Body of pancreas (tissue), 4 donors: ENCODE results near the gene NPHS2. TPM values are rescaled to one million over a fixed set of nuclear protein-coding genes. Genes with fewer than 3 reads are reported as not detected.
A peak's percentile ranks its signal among the peaks of the same experiment; 100 is the strongest.

Source experiments
- ATAC-seq: fragments of 150-250 bp; one replicate; pipeline ENCODE4 v1.9.1; 2016
- DNase-seq, 4 donors: peaks; one replicate each; pipeline ENCODE4 v3.0.0-alpha.2; 2019
- H3K27ac ChIP-seq, 4 donors: fragments of 200-600 bp; sonication (generic); 1 replicate in 3 of 4; 2 replicates in 1 of 4; pipeline versions ENCODE4 v1.5.1 to v1.6.1; 2016 to 2019; ENCODE audit warnings: mild to moderate bottlenecking in 1 of 4, mixed read lengths in 1 of 4, moderate library complexity in 1 of 4
- H3K27me3 ChIP-seq, 2 donors: fragments of 200-600 bp; sonication (generic); one replicate each; pipeline ENCODE4 v1.6.0; 2016; ENCODE audit warnings: mild to moderate bottlenecking in 1 of 2
- H3K36me3 ChIP-seq, 2 donors: fragments of 200-600 bp; sonication (generic); replicated peaks in 1 of 2; 2 replicates each; pipeline ENCODE4 v1.5.1; 2016; ENCODE audit warnings: low read depth in 2 of 2; ENCODE audit not compliant: insufficient read depth in 1 of 2
- H3K4me1 ChIP-seq: fragments of 200-600 bp; sonication (generic); one replicate; pipeline ENCODE4 v1.6.0; 2016
- H3K4me3 ChIP-seq, 2 donors: fragments of 200-600 bp; sonication (generic); 1 replicate in 1 of 2; 2 replicates in 1 of 2; pipeline ENCODE4 v1.5.1; 2016 to 2019
- H3K9me3 ChIP-seq, 3 donors: fragments of 200-600 bp; sonication (generic); 1 replicate in 2 of 3; 2 replicates in 1 of 3; pipeline ENCODE4 v1.5.1; 2016
- POLR2A ChIP-seq, 3 donors: fragments of 450-650 bp; IDR thresholded peaks; one replicate each; pipeline ENCODE4 v1.6.1; 2016; ENCODE audit warnings: antibody characterized with exemption in 3 of 3, mild to moderate bottlenecking in 2 of 3
- WGBS, 2 donors: methylation state at CpG; one replicate each; pipeline ENCODE4 v1.1.5; 2017; 5-methylcytosine and 5-hydroxymethylcytosine counted together
- intact Hi-C: fragments of 100-400 bp; cut with DNase I; formaldehyde crosslinking; loops from one replicate; pipeline ENCODE4 v1.15.1; 2023
- total RNA-seq, 2 donors: library from RNA; depleted of rRNA; stranded (reverse); fragments of >200 nt; gene quantifications; one replicate each; pipeline ENCODE4 v1.1.0, GENCODE V29; 2016
- TF ChIP-seq, protein P1 (sequence below), 7 experiments: fragments of 450-650 bp in 4 of 7; fragments of 200-600 bp in 3 of 7; sonication (generic) in 3 of 7; IDR thresholded peaks; one replicate each; pipeline ENCODE4 v1.5.1; 2016 to 2019; ENCODE audit warnings: antibody characterized with exemption in 7 of 7

The NPHS2 gene
- total RNA-seq, 2 donors from 2014 or later: not detected

GRCh38 chr1:179548666-179549367 lies 26.9 kb downstream of the NPHS2 start:
- no peaks in the 10 kb centered on the region for H3K27me3 ChIP-seq
- intact Hi-C loops: no loop called here
- H3K4me1 ChIP-seq: peaks cover 5% of the 10 kb centered on the region
- TF ChIP-seq POLR2A (IDR thresholded peaks at IDR 0.05): no peak
- TF ChIP-seq, protein P1, sequence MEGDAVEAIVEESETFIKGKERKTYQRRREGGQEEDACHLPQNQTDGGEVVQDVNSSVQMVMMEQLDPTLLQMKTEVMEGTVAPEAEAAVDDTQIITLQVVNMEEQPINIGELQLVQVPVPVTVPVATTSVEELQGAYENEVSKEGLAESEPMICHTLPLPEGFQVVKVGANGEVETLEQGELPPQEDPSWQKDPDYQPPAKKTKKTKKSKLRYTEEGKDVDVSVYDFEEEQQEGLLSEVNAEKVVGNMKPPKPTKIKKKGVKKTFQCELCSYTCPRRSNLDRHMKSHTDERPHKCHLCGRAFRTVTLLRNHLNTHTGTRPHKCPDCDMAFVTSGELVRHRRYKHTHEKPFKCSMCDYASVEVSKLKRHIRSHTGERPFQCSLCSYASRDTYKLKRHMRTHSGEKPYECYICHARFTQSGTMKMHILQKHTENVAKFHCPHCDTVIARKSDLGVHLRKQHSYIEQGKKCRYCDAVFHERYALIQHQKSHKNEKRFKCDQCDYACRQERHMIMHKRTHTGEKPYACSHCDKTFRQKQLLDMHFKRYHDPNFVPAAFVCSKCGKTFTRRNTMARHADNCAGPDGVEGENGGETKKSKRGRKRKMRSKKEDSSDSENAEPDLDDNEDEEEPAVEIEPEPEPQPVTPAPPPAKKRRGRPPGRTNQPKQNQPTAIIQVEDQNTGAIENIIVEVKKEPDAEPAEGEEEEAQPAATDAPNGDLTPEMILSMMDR (IDR thresholded peaks at IDR 0.05): no peak
- DNase-seq (no peak), ATAC-seq (no peak)
- H3K36me3 ChIP-seq: no peaks in the 10 kb centered on the region
- H3K27ac ChIP-seq: no peak overlapping the region
- 48 to 69% methylated on average over 3 of the region's 3 CpGs for WGBS, 2 donors
- H3K4me3 ChIP-seq: no peak overlapping the region
- no peaks in the 10 kb centered on the region for H3K9me3 ChIP-seq

- Histone ChIP-seq H3K4me3 (no peak overlapping the region), H3K27me3 (no peaks in the 10 kb centered on the region), H3K27ac (no peak overlapping the region), H3K4me1 (peaks cover 5% of the 10 kb centered on the region), H3K36me3 (no peaks in the 10 kb centered on the region), H3K9me3 (no peaks in the 10 kb centered on the region)
- no peak for DNase-seq
- TF ChIP-seq, protein P1 (IDR thresholded peaks at IDR 0.05): no peak
- no peak for TF ChIP-seq POLR2A (IDR thresholded peaks at IDR 0.05)
- WGBS, 2 donors: 94 to 100% methylated on average over 1 to 2 of the region's 2 CpGs
- ATAC-seq: no peak
- intact Hi-C loops: no loop called here
Measured at GRCh38 chr1:179547021-179547535, 28.7 kb downstream of the NPHS2 start.

DNA sequence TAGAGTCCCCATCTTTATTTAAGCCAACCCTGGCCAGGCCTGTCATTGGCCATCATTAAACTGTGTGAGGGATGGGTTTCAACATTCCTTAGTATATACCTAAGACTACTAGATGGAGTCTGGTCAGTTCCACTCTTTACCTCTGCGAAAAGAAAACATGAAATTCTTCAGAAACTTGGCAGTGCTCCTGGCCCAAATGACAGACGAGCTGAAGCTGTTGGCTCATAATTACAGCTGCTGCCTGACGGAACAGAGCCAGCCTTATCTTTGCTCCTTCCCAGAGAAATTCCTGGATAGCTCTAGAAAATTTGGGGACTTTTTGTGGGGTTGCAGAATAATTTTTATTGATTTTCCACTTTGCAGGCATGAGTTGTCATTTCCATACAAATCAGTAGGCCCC lies 30.4 kb downstream of the NPHS2 start:
- Histone ChIP-seq H3K36me3 (no peaks in the 10 kb centered on the region), H3K4me1 (peaks cover 5% of the 10 kb centered on the region), H3K9me3 (no peaks in the 10 kb centered on the region), H3K27me3 (no peaks in the 10 kb centered on the region), H3K27ac (no peak overlapping the region), H3K4me3 (no peak overlapping the region)
- DNase-seq (peak; percentile 5 to 22 (median 15)), ATAC-seq (peak; percentile 42)
- WGBS, 2 donors: 14 to 23% methylated on average over 3 of the region's 3 CpGs
- TF ChIP-seq, protein P1 (IDR thresholded peaks at IDR 0.05): no peak
- TF ChIP-seq POLR2A (IDR thresholded peaks at IDR 0.05): no peak
- intact Hi-C loops: no loop called here

DNA sequence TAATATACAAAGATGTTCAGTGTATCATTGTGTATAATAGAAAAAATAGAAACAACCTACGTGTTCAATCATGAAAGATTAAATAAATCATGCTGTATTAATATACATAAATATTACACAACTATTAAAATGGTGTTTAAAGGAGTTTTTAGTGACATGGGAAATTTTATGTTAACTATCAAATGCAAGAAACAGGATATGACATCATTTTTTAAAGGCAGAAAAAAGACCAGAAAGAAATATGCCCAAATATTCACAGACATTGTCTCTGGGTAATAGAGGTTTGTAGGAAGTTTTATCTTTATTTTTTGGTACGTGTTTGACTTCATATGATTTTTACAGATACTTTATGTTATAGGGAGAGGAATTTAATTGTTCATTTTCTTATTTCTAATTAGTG lies 34.0 kb downstream of the NPHS2 start:
- TF ChIP-seq, protein P1 (IDR thresholded peaks at IDR 0.05): no peak
- TF ChIP-seq POLR2A (IDR thresholded peaks at IDR 0.05): no peak
- ATAC-seq (no peak), DNase-seq (no peak)
- 67 to 71% methylated on average over 2 of the region's 2 CpGs for WGBS, 2 donors
- no peak overlapping the region for H3K27ac ChIP-seq
- intact Hi-C loops: no loop called here
- H3K4me3 ChIP-seq: no peak overlapping the region
- no peaks in the 10 kb centered on the region for H3K9me3 ChIP-seq
- no peaks in the 10 kb centered on the region for H3K4me1 ChIP-seq
- no peaks in the 10 kb centered on the region for H3K36me3 ChIP-seq
- H3K27me3 ChIP-seq: no peaks in the 10 kb centered on the region

DNA sequence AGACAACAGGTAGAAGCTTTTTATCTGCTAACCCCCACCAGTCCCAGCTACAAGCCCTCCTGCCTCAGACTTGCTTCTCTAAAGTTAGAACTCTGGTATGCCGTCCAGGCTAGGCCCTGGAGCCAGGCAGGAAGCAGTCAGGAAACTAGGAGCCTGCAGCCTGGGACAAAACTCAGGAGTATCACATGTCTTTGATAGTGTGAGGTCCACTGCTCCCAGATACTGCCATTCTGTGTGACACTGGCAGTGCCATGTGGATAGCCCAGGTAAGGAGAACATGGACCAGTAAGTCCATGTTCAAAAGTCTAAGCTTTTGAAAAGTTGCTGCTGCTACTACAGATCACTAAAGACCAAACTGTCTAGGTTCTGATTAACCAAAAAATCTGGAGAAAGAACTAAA lies 45.4 kb downstream of the NPHS2 start:
- intact Hi-C loops: no loop called here
- Histone ChIP-seq H3K4me1 (no peaks in the 10 kb centered on the region), H3K27ac (no peak overlapping the region), H3K4me3 (no peak overlapping the region), H3K9me3 (no peaks in the 10 kb centered on the region), H3K27me3 (no peaks in the 10 kb centered on the region), H3K36me3 (no peaks in the 10 kb centered on the region)
- WGBS, 2 donors: 20 to 86% methylated on average over 1 of the region's 1 CpG
- TF ChIP-seq, protein P1 (IDR thresholded peaks at IDR 0.05): no peak
- TF ChIP-seq POLR2A (IDR thresholded peaks at IDR 0.05): no peak
- DNase-seq: no peak
- no peak for ATAC-seq
